HG02885 (cell line): ENCODE data around the gene LRRC9.
A peak's percentile ranks its signal among the peaks of the same experiment; 100 is the strongest.
"Not testable (repeated sequence)": the region's sequence is repeated elsewhere in the genome, so short reads cannot be mapped to it uniquely, and the experiment has no call there.

ENCODE experiments used
- ATAC-seq: cut with Tn5 transposase; IDR thresholded peaks from one replicate; pipeline ENCODE4 v1.9.1; 2021; ENCODE audit warnings: mild to moderate bottlenecking; ENCODE audit not compliant: unreplicated experiment, poor library complexity

LRRC9 gene

DNA sequence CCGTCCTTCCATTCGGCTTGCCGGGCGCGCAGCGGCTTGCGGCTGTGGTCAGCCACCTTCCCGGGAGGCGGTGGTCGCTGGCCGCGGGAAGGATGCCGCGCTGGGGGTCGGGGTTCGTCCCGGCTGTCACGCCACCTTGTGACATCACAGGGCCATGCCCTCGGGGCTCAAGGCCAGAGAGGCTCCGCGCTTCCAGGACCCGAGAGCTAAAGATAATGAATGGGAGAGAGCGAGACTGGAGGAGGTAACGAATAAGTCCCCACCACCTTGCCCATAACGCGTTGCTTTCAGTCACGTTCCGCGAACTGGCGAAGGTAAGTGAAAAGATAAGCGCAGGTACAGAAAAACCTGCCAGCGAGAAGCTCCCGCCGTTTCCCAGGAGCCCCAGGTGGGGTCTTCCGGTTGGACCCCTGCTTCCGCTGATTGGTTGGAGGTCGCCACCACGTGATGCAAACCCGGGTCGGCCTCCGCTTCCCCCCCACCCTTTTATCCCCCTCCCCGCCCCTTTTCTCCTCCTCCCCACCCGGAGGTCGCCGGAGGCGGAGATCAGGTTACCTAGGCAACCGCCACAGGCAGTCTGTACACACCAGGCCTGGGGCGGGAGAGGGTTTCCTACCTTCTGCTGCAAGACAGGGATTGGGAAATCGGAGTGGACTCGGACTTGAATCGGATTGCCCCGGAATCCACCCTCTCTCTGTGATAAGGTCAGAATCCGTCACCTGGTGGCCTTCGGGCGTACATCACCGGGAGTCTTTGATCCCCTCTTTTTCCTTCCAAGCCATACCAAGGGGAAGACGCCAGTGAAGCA, at the start of gene LRRC9:
LRRC9 (plus strand) TSS at position 575 of the 808 bp plus-strand sequence.
- ATAC-seq = peak; percentile 32

DNA sequence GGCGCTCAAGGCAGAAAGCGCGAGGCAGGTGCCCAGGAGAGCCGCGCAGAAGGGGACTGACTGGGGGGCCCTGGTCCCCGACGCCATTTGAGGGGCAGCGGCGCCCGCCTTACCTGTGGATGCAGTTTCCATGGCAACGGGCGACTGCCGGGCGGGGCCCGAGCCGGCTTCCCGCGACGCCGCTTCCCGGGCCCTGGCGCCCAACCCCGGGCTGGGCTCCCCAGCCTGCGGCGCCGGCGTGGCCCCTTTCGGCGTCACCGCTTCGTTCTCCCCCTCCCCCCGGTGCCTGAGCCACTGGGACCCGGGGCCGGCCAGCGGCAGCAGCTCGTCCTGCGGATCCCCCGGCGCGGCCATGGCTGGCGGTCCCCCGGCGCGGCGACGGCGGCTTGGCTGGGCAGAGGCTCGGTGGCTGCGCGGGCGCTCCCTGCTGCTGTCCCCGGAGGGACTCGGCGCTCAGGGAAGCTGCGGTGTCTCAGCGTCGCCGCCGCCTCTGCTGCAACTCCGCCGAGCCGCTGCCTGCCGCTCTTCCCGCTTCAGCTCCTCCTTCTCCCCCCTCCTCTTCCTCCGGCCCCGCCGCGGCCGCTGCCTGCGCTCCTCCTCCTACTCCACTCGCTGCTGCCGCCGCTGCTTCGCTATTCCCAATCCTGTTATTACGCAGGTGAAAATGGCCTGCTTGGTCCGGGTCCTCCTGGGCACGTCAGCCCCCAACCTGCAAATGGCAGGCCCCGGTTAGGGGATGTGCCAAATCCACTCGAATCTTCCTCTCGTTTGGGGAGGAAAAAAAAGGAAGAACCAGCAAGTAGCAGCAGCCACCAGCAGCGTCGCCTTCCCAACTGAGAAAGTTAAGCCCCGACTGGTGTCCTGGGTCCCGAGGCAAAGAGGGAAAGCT, 49.4 kb upstream of the LRRC9 start, which contains the start of gene RTN1:
RTN1 (minus strand) TSS at position 500 of the 889 bp plus-strand sequence; CDS start at position 354, 146 bp downstream.
- ATAC-seq = peak; percentile 80

DNA sequence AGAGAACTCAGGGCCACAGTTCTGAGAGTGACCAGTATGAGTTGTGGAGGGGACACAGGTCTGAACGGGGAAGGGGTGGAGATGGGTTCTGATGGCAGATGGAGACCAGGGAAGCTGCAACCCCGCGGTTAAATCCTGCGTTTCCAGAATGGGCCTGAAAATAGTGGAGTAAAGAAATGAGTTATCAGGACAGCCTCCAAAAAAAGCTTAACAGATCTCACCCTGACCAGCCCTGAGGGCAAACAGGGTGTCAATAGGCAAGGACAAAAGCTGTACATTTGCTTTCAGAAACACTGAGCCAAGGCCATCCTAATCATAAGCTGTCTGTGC, 48.8 kb upstream of the LRRC9 start:
- no peak for ATAC-seq

DNA sequence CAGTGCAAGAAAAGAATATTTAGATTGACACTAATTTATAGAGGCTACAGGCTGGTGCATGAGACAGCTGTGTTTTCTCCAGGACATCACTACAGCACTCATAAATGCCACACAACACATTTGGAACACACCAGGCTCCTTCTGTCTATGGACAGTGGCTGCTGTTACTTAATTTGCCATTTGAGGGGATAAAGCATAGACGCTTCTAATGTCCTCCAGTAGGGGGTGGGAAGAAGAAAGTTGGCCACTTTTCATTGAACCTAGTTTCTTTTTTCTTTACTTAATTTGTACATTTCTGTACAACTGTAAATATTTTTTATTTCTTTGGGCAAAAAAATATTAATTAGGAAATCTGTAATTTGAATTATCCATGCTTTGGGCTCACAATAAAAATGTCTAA, 37.0 kb upstream of the LRRC9 start:
- ATAC-seq = peak; percentile 41

DNA sequence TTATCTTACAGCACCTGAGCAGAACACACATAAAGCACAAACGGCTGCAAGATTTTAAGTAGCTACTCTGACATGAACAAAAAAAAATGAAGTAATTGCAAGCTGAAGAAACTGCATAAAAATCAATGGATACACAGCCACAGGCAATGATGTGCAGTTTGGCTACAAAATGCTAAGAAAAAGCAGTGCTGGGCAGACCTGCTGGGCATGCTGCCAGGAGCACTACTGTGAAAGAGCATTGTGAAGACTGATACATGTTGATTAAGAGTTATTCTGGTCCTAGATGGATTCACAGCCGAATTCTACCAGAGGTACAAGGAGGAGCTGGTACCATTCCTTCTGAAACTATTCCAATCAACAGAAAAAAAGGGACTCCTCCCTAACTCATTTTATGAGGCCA, 29.3 kb upstream of the LRRC9 start:
- no peak for ATAC-seq

DNA sequence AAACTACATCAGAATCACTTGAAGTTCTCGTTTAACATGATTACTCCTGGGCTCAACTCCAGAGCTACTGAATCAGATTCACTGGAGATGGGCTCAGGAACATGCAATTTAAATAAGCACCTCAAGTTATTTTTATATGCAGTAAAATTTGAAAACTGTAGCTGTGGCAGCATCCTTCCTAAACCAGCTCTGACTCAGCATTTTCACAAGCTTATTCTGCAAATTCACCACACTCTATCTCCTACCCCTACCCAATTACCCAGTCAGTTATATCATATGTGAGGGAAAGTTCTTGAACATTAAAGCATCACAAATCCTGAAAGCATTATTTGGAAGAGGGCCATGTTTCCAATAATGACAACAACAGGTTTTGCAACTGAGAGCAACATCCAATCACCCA, 24.2 kb upstream of the LRRC9 start:
- no peak for ATAC-seq

DNA sequence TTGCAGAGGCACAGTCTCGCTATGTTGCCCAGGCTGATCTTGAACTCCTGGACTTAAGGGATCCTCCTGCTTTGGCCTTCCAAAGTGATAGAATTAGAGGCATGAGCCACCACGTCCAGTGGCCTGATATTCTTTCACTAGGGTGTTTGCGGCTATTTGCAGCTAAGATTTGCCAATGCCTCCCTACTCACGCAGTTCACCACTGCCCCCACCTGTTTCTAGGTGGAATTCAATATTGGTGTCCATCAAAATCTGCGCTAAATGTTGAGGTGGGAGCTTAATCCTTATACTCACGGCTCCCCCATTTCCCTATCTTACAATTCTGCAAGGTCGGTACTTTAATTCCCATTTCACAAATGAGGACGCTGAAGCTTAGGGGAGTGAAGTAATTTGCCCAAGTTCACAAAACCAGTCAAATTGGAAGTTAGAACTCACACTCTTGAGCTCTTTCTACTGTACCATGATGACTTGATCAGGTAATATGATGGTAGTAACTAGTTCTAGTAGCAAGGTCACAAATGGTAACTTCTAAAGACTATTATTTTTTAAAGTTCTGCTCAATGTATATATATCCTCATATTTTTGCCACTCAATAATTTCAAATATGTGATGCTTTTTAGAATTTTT, 22.1 kb upstream of the LRRC9 start:
- no peak for ATAC-seq

DNA sequence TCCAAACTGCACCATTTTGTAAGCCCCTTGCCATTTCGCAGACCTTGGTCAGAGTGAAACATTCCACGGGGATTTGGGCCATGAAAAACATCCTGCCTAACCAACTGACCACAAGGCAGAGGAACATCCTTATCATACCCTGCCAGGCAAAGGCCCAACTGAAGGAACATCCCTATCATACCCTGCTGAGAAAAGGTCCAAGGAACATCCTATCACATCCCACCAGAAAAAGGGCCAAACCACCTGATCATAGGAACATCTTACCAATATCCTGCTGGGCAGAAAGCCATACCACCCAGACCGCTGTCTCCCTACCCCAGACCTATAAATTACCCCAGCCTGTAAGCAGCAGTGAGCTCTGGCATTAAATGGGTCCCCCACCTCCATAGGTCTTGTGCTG, 19.4 kb upstream of the LRRC9 start:
- ATAC-seq = no peak

DNA sequence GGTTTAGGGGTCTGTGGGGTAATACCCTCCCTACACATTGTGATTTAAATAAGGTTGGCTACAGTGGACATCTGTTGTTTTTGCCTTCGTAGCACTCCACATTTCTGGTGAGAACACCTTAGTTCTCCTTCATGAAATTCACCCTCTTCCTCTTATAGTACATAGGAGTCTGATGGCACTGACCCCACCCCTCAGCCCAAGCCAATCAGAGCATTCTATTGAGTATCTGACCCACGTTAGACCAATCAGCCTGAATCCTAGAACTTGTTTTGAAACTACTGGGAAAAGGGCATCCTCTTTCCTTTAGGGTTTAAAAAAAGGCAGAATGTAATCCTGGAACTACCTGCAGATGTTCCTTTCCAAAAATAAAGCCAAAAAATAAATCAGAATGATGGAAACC, 15.8 kb upstream of the LRRC9 start:
- ATAC-seq = no peak

DNA sequence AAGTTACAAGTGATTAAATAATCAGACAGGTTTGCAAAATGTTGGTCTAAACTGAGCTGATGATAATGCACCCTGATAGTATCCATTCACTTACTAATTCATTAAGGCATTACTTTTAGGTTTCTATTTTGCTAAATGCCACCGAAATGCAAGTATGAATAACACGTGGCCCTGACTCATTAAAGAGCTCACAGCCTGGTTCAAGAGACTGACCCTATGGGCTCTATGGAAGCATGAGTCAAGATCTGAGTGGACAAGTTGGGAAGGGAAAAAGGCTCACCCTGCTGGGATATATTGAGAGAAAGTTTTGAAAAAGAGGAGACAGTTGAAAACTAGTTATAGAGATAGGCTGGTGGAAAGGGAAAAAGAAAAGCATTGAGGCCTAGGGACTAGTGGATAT, 14.8 kb upstream of the LRRC9 start:
- no peak for ATAC-seq

DNA sequence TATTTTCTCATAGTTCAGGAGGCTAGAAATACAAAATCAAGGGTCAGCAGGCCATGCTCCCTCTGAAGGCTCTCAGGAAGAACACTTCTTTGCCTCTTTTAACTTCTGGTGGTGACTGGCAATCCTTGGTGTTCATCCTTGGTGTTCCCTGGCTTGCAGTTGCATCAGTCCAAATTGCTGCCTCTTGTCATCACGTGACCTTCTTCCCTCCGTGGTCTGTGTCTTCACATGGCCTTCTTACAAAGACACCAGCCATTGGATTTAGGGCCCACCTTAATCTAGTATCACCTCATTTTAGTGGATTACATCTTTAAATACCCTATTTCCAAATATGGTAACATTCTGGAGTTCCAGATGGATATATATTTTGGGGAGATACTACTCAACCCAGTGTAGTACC, 7.5 kb upstream of the LRRC9 start:
- ATAC-seq = no peak

DNA sequence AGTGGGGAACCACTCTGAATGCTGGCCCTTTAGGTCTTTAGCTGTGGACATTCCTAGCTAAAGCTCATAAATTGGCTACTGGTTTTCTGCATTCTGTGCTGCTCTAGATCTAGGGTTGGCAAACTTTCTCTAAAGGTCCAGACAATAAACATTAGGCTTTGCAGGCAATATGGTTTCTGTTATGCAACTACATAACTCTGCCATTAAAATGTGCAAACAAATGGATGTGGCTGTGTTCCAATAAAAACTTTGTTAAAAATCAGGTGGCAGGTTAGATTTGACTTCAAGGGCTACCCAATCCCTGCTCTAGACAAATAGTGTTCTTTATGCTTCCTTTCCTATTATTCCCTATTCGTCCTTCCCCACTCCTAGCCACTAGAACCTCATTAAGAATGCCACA, 6.8 kb upstream of the LRRC9 start:
- no peak for ATAC-seq

DNA sequence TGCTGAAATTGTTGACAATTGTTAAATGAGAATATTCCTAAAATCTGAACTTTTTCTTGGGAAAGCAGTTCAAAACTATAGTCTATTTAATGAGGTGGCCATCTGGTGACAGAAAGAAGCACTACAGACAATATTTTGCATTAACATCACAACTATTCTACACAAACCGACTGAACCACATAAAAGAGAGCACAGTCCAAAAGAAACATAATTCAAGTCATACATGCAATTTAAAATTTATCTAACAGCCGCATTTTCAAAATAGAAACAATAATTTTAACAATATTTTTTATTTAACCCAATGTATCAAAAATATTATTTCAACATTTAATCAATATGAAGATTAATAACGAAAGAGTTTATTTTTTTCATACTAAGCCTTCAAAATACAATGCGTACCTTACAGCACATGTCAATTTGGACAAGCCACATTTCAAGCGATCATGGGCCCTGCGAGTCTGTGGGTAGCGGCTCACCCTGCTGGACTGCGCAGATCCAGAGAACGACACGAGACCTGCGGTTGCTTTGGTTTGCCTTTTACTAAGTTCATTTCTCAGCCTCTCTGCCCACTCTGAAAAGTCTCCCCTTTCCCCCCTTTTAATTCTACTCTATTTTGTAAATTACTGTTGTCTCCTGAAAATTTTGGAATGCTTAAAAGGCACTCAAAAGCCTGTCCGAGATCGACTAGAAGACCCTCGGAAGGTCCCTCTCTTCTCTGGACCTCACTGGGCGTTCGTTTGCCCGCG, 947 bp upstream of the LRRC9 start:
- ATAC-seq = peak; percentile 77

DNA sequence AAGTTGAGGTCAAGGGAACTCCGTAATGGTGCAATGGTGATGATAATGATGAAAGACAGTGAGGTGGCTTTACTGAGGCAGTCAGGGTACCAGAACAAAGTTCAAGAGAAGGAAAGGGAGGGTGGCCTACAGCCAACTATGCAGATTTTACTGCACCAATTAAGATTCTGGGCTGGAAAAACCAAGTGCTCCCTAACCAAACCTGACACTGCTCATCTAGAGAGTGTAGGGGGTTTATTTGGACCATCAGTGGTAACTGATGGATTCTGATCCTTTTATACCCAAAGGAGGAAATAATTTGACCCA, 387 bp downstream of the LRRC9 start:
- no peak for ATAC-seq

DNA sequence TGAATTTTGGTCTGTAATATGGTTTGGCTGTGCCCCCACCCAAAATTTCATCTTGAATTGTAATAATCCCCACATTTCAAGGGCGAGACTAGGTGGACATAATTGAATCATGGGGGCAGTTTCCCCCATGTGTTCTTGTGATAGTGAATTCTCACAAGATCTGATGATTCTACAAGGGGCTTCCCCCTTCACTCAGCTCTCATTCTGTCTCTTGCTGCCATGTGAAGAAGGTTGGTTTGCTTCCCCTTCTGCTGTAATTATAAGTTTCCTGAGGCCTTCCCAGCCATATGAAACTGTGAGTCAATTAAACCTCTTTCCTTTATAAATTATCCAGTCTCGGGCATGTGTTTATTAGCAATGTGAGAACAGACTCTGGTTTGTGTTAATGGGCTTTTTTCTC, 5.9 kb downstream of the LRRC9 start:
- ATAC-seq = no peak

DNA sequence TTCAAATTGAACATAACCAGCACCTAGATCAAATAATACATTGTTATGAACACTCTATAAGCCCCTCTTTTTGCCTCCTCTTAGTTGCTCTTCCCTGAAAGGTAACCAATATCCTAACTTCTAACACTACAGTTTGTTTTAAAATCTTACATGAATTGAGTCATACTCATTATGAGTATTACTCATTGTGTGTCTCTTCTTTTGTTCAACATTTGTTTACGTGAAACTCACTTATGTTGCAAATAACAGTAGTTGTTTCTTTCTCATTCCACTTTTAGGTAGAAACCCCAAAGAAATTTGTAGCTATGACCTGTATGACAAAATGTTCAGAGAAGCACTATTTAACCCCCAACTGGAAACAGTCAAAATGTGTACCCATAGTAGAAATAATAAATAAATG, 6.6 kb downstream of the LRRC9 start:
- ATAC-seq = peak; percentile 44

DNA sequence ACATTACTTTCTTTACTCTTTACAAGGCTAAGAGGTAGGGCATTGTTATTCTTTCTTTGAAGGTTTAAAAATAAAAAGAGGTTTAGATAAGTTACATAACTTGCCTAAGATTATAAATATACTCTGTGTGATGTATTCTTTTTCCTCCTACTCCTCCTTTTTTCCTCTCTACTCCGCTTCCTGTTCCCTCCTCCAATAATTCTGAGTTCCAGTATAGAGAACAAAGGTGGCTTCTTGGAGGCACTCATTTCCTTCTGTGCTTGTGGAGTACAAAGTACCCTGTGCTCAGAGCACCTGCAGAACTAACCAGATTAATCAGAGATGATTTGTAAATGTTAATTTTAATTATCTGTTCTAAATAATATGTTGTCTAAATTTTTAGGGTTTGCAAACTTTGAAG, 11.3 kb downstream of the LRRC9 start:
- no peak for ATAC-seq

DNA sequence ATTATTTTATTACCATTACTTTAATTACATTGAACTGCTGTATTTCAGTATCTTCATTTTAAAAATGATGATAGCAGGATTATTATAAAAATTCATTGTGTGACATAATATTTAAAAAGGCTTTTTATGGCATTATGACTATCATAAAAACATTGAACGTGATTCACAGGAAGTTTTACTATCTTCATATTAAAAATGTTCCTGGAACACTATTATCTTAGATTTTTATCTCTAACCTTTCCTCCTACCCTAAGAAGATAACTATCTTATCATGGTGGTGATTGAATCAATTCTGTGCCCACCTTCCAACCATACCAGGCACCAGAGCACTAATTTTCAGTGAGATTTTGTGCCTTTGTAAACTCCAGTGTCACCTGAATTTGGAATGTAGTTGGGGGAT, 16.2 kb downstream of the LRRC9 start:
- no peak for ATAC-seq

DNA sequence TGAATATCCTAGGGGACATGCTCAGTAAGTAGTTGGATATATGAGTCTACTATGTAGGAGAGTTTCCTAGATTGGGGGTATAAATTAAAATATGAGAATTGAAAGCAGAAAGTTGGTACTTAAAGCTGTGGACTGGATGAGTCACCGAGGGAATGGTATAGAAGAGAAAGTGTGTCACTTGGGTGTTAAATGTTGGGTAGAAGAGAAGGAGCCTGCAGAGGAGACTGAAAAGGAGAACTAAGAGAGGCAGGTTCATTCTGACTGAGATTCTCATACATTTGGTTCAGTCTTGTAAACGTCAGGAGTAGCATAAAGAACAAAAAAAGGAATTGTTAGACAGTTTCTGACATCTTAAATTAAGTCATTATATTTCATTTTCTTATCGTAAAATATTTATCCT, 19.9 kb downstream of the LRRC9 start:
- peak; percentile 85 for ATAC-seq

DNA sequence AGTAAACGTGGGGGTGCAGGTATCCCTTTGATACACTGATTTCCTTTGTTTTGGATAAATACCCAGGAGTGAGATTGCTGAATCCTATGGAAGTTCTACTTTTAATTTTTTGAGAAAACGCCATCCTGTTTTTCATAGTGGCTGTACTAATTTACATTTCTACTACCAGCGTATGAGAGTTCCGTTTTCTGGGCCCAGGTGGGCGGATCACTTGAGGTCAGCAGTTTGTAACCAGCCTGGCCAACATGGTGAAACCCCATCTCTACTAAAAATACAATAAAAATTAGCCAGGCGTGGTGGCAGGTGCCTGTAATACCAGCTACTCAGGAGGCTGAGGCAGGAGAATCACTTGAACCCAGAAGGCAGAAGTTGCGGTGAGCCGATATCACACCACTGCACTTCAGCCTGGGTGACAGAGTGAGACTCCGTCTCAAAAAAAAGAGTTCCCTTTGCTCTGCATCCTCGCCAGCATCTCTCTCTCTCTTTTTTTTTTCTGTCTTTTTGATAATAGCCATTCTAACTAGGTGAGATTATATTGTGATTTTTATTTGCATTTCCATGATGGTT, 22.4 kb downstream of the LRRC9 start:
- ATAC-seq = not testable (repeated sequence)
